ENCODE results near the gene PHLPP1. TPM values are rescaled to one million over a fixed set of nuclear protein-coding genes. Genes with fewer than 3 reads are reported as not detected.

PHLPP1 gene
- total and polyA plus RNA-seq, 2 donors from 2014 or later: 2.9 to 13.0 TPM

DNA sequence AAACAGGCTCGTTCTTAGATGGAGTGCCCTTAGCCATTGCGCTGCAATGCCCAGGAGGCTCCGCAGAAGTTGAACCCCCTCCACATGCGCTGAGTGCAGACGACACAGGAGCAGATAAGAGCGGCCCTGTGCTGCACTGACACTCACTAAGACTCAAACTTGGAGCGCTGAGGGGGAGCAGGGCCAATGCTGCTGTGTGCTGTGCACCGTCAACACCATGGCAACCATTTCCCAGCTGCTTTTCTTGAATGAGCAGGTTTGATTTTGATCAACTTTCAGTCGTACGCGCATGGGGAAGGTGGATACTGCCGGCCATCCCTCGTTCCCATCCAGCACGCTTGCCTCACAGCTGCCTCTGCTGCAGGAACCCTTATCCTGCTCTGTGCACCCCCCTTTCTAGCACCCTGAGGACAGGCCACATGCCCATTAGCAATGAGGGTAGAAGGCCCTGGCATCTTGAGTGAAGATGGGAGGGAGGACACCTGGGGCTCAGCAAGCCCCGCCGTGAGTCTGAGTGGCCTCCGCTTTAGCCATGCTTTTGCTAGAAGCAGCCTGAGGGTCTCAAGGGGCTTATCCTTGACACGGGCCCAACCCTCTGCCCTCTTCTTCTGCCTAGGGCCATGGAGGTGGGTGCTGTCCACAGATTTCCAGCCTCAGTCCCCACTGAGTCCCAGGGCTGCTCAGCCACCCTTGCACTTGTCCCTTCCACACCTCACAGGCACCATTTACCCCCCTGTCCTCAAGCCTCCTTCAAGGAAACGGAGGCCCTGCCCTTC, 271.9 kb downstream of the PHLPP1 start:
- FAIRE-seq: no peak

DNA sequence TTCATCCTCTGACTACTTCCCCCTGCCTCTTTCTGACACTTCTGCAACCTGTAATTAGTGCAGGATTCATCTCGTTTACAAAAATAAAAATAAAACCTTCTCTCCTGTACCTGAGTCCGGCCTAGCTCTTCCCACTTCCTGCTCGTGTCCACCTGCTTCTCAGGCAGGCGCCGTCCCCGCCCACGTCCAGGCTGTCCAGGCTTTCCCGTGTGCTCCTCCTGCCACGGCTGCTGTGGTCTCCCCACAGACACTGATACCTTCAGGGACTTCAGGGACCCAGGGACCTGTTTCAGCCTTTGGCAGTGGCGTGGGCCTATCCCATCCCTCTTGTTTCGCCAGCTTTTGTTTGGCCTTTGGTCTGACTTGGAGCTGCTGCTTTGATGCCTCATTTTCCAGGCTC, 272.5 kb downstream of the PHLPP1 start:
- H3K4me1 ChIP-seq (ENCODE audit: control insufficient read depth in 2 of 3, insufficient read depth in 2 of 3, low read depth in 1 of 3, low read length in 3 of 3): no peaks in the 10 kb centered on the region
- intact Hi-C loops (cut with DNase I): no loop called here
- no peak for FAIRE-seq

More for the DNA sequence above, 271.9 kb downstream of the PHLPP1 start:
- no peaks in the 10 kb centered on the region for H3K36me3 ChIP-seq (ENCODE audit: control insufficient read depth in 2 of 3, insufficient read depth in 3 of 3, low read length in 3 of 3)
- H3K27ac ChIP-seq (ENCODE audit: low read depth in 2 of 2, low read length in 2 of 2): no peak overlapping the region
- H3K9ac ChIP-seq (ENCODE audit: low read length in 3 of 3): no peak overlapping the region
- H3K9me3 ChIP-seq (ENCODE audit: control insufficient read depth in 2 of 3, insufficient read depth in 1 of 3, low read length in 3 of 3): no peaks in the 10 kb centered on the region
- H3K27me3 ChIP-seq (ENCODE audit: control insufficient read depth, insufficient read depth, low read length): no peaks in the 10 kb centered on the region
- H3K4me1 ChIP-seq (ENCODE audit: control insufficient read depth in 2 of 3, insufficient read depth in 2 of 3, low read depth in 1 of 3, low read length in 3 of 3): peaks cover 0 to 3% (median 0%) of the 10 kb centered on the region in 3 donors
- intact Hi-C loops (cut with DNase I): no loop called here
- DNase-seq: no peak
- TF ChIP-seq, protein P1, sequence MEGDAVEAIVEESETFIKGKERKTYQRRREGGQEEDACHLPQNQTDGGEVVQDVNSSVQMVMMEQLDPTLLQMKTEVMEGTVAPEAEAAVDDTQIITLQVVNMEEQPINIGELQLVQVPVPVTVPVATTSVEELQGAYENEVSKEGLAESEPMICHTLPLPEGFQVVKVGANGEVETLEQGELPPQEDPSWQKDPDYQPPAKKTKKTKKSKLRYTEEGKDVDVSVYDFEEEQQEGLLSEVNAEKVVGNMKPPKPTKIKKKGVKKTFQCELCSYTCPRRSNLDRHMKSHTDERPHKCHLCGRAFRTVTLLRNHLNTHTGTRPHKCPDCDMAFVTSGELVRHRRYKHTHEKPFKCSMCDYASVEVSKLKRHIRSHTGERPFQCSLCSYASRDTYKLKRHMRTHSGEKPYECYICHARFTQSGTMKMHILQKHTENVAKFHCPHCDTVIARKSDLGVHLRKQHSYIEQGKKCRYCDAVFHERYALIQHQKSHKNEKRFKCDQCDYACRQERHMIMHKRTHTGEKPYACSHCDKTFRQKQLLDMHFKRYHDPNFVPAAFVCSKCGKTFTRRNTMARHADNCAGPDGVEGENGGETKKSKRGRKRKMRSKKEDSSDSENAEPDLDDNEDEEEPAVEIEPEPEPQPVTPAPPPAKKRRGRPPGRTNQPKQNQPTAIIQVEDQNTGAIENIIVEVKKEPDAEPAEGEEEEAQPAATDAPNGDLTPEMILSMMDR (IDR thresholded peaks at IDR 0.05; ENCODE audit: borderline replicate concordance, extremely low read depth, insufficient read depth): no peak
- H3K4me3 ChIP-seq (ENCODE audit: low read length in 3 of 3): no peak overlapping the region

DNA sequence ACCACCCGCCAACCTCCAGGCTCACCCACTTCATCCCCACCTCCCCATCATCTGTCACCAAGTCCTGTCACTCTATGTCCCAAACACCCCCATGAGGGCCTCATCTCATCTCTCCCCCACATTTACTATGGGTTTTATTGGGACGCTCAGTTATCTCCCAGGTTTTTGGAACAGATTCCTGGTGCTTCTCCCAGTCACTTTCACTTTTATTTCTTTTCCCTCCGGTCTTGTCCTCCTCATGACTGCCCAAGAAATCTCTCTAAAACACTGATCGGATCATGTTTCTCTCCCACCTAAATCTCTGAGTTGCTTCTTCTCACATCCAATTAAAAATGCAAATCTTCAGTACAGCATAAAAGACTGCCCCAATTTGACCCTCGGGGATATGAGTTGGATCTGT, 273.1 kb downstream of the PHLPP1 start:
- Histone ChIP-seq H3K27ac (ENCODE audit: low read depth in 2 of 2, low read length in 2 of 2) (no peak overlapping the region), H3K9me3 (ENCODE audit: control insufficient read depth in 2 of 3, insufficient read depth in 1 of 3, low read length in 3 of 3) (no peaks in the 10 kb centered on the region), H3K9ac (ENCODE audit: low read length in 3 of 3) (no peak overlapping the region), H3K27me3 (ENCODE audit: control insufficient read depth, insufficient read depth, low read length) (no peaks in the 10 kb centered on the region), H3K4me3 (ENCODE audit: low read length in 3 of 3) (no peak overlapping the region), H3K36me3 (ENCODE audit: control insufficient read depth in 2 of 3, insufficient read depth in 3 of 3, low read length in 3 of 3) (no peaks in the 10 kb centered on the region), H3K4me1 (ENCODE audit: control insufficient read depth in 2 of 3, insufficient read depth in 2 of 3, low read depth in 1 of 3, low read length in 3 of 3) (no peaks in the 10 kb centered on the region)
- no peak for DNase-seq
- intact Hi-C loops (cut with DNase I): no loop called here
- TF ChIP-seq, protein P1 (IDR thresholded peaks at IDR 0.05; ENCODE audit: borderline replicate concordance, extremely low read depth, insufficient read depth): no peak
- FAIRE-seq: no peak

More for the DNA sequence above, 272.5 kb downstream of the PHLPP1 start:
- Histone ChIP-seq H3K36me3 (ENCODE audit: control insufficient read depth in 2 of 3, insufficient read depth in 3 of 3, low read length in 3 of 3) (no peaks in the 10 kb centered on the region), H3K9ac (ENCODE audit: low read length in 3 of 3) (no peak overlapping the region), H3K27me3 (ENCODE audit: control insufficient read depth, insufficient read depth, low read length) (no peaks in the 10 kb centered on the region), H3K9me3 (ENCODE audit: control insufficient read depth in 2 of 3, insufficient read depth in 1 of 3, low read length in 3 of 3) (no peaks in the 10 kb centered on the region), H3K4me3 (ENCODE audit: low read length in 3 of 3) (no peak overlapping the region), H3K27ac (ENCODE audit: low read depth in 2 of 2, low read length in 2 of 2) (no peak overlapping the region)
- TF ChIP-seq, protein P1 (IDR thresholded peaks at IDR 0.05; ENCODE audit: borderline replicate concordance, extremely low read depth, insufficient read depth): no peak
- no peak for DNase-seq

Data from kidney (tissue), 14 donors.